ENCODE data around the gene SOX21.
"Not testable (repeated sequence)": the region's sequence is repeated elsewhere in the genome, so short reads cannot be mapped to it uniquely, and the experiment has no call there.

SOX21 gene

GRCh38 chr13:94712287-94712811 lies at the start of gene SOX21:
SOX21 (minus strand) TSS chr13:94712545; CDS start chr13:94712049, 496 bp downstream.
- Mint-ChIP-seq H3K9me3 (no peaks in the 10 kb centered on the region), H3K4me1 (ENCODE audit: low read depth) (peaks cover 8% of the 10 kb centered on the region), H3K4me3 (peak within 1 kb of the TSS; percentile 64), H3K27me3 (ENCODE audit: low read depth) (peaks cover 77% of the 10 kb centered on the region), H3K27ac (peak within 1 kb of the TSS; percentile 36), H3K36me3 (ENCODE audit: low read depth) (peaks cover 3% of the 10 kb centered on the region)
- DNase-seq (ENCODE audit: low spot score) = no peak

GRCh38 chr13:94761407-94761806 lies 49.1 kb upstream of the SOX21 start:
- Mint-ChIP-seq H3K9me3 (no peaks in the 10 kb centered on the region), H3K36me3 (ENCODE audit: low read depth) (no peaks in the 10 kb centered on the region), H3K4me1 (ENCODE audit: low read depth) (no peaks in the 10 kb centered on the region), H3K4me3 (no peak overlapping the region), H3K27me3 (ENCODE audit: low read depth) (peaks cover 15% of the 10 kb centered on the region), H3K27ac (no peak overlapping the region)
- no peak for DNase-seq (ENCODE audit: low spot score)

GRCh38 chr13:94759120-94759728 lies 46.9 kb upstream of the SOX21 start:
- Mint-ChIP-seq H3K36me3 (ENCODE audit: low read depth) (no peaks in the 10 kb centered on the region), H3K27ac (no peak overlapping the region), H3K9me3 (no peaks in the 10 kb centered on the region), H3K4me1 (ENCODE audit: low read depth) (no peaks in the 10 kb centered on the region), H3K27me3 (ENCODE audit: low read depth) (peaks cover 22% of the 10 kb centered on the region), H3K4me3 (no peak overlapping the region)
- DNase-seq (ENCODE audit: low spot score) = no peak

- H3K27me3 Mint-ChIP-seq (ENCODE audit: low read depth) = peaks cover 22% of the 10 kb centered on the region
- no peak overlapping the region for H3K27ac Mint-ChIP-seq
- no peaks in the 10 kb centered on the region for H3K9me3 Mint-ChIP-seq
- H3K36me3 Mint-ChIP-seq (ENCODE audit: low read depth) = no peaks in the 10 kb centered on the region
- H3K4me1 Mint-ChIP-seq (ENCODE audit: low read depth) = no peaks in the 10 kb centered on the region
- no peak overlapping the region for H3K4me3 Mint-ChIP-seq
- DNase-seq (ENCODE audit: low spot score) = no peak
These were observed 46.2 kb upstream of the SOX21 start for GRCh38 chr13:94758436-94758960.

- Mint-ChIP-seq H3K27me3 (ENCODE audit: low read depth) (peaks cover 10% of the 10 kb centered on the region), H3K9me3 (no peaks in the 10 kb centered on the region), H3K4me1 (ENCODE audit: low read depth) (no peaks in the 10 kb centered on the region), H3K4me3 (no peak overlapping the region), H3K36me3 (ENCODE audit: low read depth) (no peaks in the 10 kb centered on the region), H3K27ac (no peak overlapping the region)
- DNase-seq (ENCODE audit: low spot score) = no peak
These were observed 41.0 kb upstream of the SOX21 start for GRCh38 chr13:94753327-94753726.

- Mint-ChIP-seq H3K27me3 (ENCODE audit: low read depth) (peaks cover 8% of the 10 kb centered on the region), H3K27ac (no peak overlapping the region), H3K4me3 (no peak overlapping the region), H3K4me1 (ENCODE audit: low read depth) (no peaks in the 10 kb centered on the region), H3K9me3 (no peaks in the 10 kb centered on the region), H3K36me3 (ENCODE audit: low read depth) (no peaks in the 10 kb centered on the region)
- no peak for DNase-seq (ENCODE audit: low spot score)
These were observed 36.8 kb upstream of the SOX21 start for GRCh38 chr13:94749162-94749561.

GRCh38 chr13:94739235-94739634 lies 26.9 kb upstream of the SOX21 start:
- no peak for DNase-seq (ENCODE audit: low spot score)
- no peaks in the 10 kb centered on the region for H3K9me3 Mint-ChIP-seq
- no peak overlapping the region for H3K27ac Mint-ChIP-seq
- no peaks in the 10 kb centered on the region for H3K36me3 Mint-ChIP-seq (ENCODE audit: low read depth)
- H3K4me3 Mint-ChIP-seq = no peak overlapping the region
- H3K27me3 Mint-ChIP-seq (ENCODE audit: low read depth) = peaks cover 4% of the 10 kb centered on the region
- H3K4me1 Mint-ChIP-seq (ENCODE audit: low read depth) = no peaks in the 10 kb centered on the region

GRCh38 chr13:94731028-94731427 lies 18.7 kb upstream of the SOX21 start:
- Mint-ChIP-seq H3K9me3 (no peaks in the 10 kb centered on the region), H3K27ac (no peak overlapping the region), H3K4me3 (no peak overlapping the region), H3K27me3 (ENCODE audit: low read depth) (peaks cover 2% of the 10 kb centered on the region), H3K36me3 (ENCODE audit: low read depth) (no peaks in the 10 kb centered on the region), H3K4me1 (ENCODE audit: low read depth) (no peaks in the 10 kb centered on the region)
- no peak for DNase-seq (ENCODE audit: low spot score)

- not testable (repeated sequence) for H3K4me3 Mint-ChIP-seq; H3K36me3 Mint-ChIP-seq (ENCODE audit: low read depth); DNase-seq (ENCODE audit: low spot score); H3K27me3 Mint-ChIP-seq (ENCODE audit: low read depth); H3K4me1 Mint-ChIP-seq (ENCODE audit: low read depth); H3K9me3 Mint-ChIP-seq; H3K27ac Mint-ChIP-seq
These were observed 17.6 kb upstream of the SOX21 start for GRCh38 chr13:94729941-94730340.

GRCh38 chr13:94726425-94726824 lies 14.1 kb upstream of the SOX21 start:
- no peaks in the 10 kb centered on the region for H3K9me3 Mint-ChIP-seq
- H3K36me3 Mint-ChIP-seq (ENCODE audit: low read depth) = no peaks in the 10 kb centered on the region
- no peak overlapping the region for H3K27ac Mint-ChIP-seq
- H3K27me3 Mint-ChIP-seq (ENCODE audit: low read depth) = peaks cover 3% of the 10 kb centered on the region
- no peak for DNase-seq (ENCODE audit: low spot score)
- no peak overlapping the region for H3K4me3 Mint-ChIP-seq
- no peaks in the 10 kb centered on the region for H3K4me1 Mint-ChIP-seq (ENCODE audit: low read depth)

- DNase-seq (ENCODE audit: low spot score) = no peak
- H3K27me3 Mint-ChIP-seq (ENCODE audit: low read depth) = peaks cover 9% of the 10 kb centered on the region
- no peak overlapping the region for H3K4me3 Mint-ChIP-seq
- no peaks in the 10 kb centered on the region for H3K9me3 Mint-ChIP-seq
- no peaks in the 10 kb centered on the region for H3K36me3 Mint-ChIP-seq (ENCODE audit: low read depth)
- no peak overlapping the region for H3K27ac Mint-ChIP-seq
- H3K4me1 Mint-ChIP-seq (ENCODE audit: low read depth) = no peaks in the 10 kb centered on the region
These were observed 10.4 kb upstream of the SOX21 start for GRCh38 chr13:94722609-94723345.

GRCh38 chr13:94718697-94719096 lies 6.4 kb upstream of the SOX21 start:
- not testable (repeated sequence) for DNase-seq (ENCODE audit: low spot score); H3K4me3 Mint-ChIP-seq; H3K9me3 Mint-ChIP-seq; H3K4me1 Mint-ChIP-seq (ENCODE audit: low read depth); H3K27ac Mint-ChIP-seq; H3K36me3 Mint-ChIP-seq (ENCODE audit: low read depth)
- H3K27me3 Mint-ChIP-seq (ENCODE audit: low read depth) = peaks cover 46% of the 10 kb centered on the region

- no peaks in the 10 kb centered on the region for H3K4me1 Mint-ChIP-seq (ENCODE audit: low read depth)
- no peak for DNase-seq (ENCODE audit: low spot score)
- no peak overlapping the region for H3K27ac Mint-ChIP-seq
- no peak overlapping the region for H3K4me3 Mint-ChIP-seq
- H3K36me3 Mint-ChIP-seq (ENCODE audit: low read depth) = no peaks in the 10 kb centered on the region
- no peaks in the 10 kb centered on the region for H3K9me3 Mint-ChIP-seq
- H3K27me3 Mint-ChIP-seq (ENCODE audit: low read depth) = peaks cover 49% of the 10 kb centered on the region
These were observed 5.6 kb upstream of the SOX21 start for GRCh38 chr13:94717916-94718315.

- H3K27ac Mint-ChIP-seq = no peak overlapping the region
- no peak for DNase-seq (ENCODE audit: low spot score)
- peaks cover 3% of the 10 kb centered on the region for H3K4me1 Mint-ChIP-seq (ENCODE audit: low read depth)
- no peaks in the 10 kb centered on the region for H3K36me3 Mint-ChIP-seq (ENCODE audit: low read depth)
- peaks cover 52% of the 10 kb centered on the region for H3K27me3 Mint-ChIP-seq (ENCODE audit: low read depth)
- H3K9me3 Mint-ChIP-seq = no peaks in the 10 kb centered on the region
- no peak overlapping the region for H3K4me3 Mint-ChIP-seq
These were observed 3.7 kb upstream of the SOX21 start for GRCh38 chr13:94716016-94716415.
